ENCODE results near the gene NCDN.
A peak's percentile ranks its signal among the peaks of the same experiment; 100 is the strongest.

The NCDN gene, protein sequence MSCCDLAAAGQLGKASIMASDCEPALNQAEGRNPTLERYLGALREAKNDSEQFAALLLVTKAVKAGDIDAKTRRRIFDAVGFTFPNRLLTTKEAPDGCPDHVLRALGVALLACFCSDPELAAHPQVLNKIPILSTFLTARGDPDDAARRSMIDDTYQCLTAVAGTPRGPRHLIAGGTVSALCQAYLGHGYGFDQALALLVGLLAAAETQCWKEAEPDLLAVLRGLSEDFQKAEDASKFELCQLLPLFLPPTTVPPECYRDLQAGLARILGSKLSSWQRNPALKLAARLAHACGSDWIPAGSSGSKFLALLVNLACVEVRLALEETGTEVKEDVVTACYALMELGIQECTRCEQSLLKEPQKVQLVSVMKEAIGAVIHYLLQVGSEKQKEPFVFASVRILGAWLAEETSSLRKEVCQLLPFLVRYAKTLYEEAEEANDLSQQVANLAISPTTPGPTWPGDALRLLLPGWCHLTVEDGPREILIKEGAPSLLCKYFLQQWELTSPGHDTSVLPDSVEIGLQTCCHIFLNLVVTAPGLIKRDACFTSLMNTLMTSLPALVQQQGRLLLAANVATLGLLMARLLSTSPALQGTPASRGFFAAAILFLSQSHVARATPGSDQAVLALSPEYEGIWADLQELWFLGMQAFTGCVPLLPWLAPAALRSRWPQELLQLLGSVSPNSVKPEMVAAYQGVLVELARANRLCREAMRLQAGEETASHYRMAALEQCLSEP

DNA sequence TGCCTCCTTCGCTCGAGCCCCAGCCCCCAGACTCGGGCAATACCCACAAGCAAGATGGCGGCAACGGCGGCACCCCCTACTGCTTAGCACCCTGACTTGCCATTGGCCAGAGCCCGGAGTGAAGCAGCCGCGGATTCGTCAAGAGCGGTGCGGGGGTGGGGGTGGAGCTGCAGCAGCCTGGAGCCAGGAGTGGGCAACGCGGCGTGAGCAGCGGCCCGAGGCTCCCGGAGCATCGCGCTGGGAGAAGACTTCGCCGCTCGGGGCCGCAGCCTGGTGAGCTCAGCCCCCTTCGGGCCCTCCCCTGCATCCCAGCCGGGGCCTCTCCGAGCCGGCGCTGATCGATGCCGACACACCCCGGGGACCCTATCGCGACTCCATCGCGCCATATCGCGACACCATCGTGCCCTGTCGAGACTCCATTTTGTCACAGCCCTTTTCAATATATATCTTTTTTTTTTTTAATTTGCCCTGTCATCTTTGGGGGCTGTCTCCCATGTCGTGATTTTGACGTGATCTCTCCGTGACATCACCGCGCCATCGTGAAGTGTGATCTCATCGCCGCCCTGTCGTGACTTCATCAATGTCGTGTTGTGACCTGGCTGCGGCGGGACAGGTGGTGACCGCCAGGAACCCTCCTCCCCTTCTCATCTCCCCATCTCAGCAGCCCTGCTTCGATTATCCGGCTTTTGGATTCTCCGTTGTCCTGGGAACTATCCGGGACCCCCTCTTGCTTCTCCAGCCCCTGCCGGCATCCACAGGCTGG lies at the start of gene NCDN:
TSS of gene NCDN (plus strand) at position 189 of the 763 bp plus-strand sequence. CDS start at position 581, 392 bp downstream.
- DNase-seq (ENCODE audit: low read depth in 1 of 2, low spot score in 1 of 2), result peak; percentile 95 to 96

DNA sequence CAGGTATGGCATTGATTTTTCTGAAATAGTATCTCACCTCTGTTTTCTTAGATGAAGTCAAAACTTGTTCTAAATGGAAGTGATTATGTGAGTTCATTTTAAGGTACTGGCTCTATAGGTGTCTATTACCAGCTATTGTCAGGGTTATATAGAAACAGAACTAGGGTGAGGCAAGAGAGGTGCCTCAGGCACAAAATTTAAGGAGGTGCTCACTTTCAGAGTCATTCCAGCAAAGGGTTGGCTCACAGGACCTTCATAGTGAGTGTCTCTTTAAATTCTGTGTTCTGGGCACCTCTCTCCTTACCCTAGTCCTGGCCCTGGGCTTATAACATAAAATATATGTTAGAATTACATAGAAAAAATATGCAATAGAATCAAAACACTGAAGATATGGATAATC lies 49.7 kb upstream of the NCDN start:
- DNase-seq (ENCODE audit: low read depth in 1 of 2, low spot score in 1 of 2), result no peak

DNA sequence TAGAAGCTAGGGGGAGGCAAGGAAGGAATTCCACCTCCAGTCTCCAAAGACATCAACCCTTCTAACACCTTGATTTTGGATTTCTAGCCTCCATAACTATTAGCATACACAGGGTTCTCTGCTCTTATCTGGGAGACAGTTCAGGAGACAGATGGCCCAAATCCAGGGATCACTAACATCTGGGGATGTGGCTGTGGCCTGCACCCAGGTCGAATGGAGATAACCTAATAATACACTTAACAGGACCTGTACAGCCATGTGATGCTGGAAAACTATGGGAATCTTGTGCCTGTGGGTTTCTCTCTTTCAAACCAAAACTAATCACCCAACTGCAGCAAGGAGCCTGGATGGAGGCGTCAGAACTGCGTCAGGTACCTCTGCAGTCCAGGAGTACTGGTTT lies 48.0 kb upstream of the NCDN start:
- DNase-seq (ENCODE audit: low read depth in 1 of 2, low spot score in 1 of 2), result no peak

DNA sequence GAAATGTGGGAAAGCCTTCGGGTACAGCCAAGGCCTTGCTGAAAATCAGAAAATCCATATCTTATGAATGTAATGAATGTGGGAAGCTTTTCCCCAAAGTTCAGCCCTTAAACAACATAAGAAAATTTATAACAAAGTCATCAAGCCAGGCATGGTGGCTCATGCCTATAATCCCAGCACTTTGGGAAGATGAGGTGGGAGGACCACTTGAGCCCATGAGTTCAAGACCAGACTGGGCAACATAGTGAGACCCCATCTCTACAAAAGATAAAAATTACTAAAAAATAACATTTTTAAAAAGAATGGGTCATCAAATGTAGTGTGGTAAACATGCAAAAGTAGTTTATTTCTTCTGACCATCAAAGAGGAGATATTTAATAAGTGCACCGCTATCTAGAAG lies 46.3 kb upstream of the NCDN start:
- DNase-seq (ENCODE audit: low read depth in 1 of 2, low spot score in 1 of 2), result no peak

DNA sequence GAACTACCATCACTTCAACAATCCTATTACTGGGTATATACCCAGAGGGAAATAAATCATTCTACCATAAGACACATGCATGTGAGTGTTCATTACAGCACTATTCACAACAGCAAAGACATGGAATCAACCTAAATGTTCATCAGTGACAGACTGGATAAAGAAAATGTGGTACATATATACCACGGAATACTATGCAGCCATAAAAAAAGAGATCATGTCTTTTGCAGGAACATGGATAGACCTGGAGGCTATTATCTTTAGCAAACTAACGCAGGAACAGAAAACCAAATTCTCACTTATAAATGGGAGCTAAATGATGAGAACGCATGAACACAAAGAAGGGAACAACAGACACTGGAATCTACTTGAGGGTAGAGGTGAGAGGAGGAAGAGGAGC lies 39.4 kb upstream of the NCDN start:
- DNase-seq (ENCODE audit: low read depth in 1 of 2, low spot score in 1 of 2), result no peak

DNA sequence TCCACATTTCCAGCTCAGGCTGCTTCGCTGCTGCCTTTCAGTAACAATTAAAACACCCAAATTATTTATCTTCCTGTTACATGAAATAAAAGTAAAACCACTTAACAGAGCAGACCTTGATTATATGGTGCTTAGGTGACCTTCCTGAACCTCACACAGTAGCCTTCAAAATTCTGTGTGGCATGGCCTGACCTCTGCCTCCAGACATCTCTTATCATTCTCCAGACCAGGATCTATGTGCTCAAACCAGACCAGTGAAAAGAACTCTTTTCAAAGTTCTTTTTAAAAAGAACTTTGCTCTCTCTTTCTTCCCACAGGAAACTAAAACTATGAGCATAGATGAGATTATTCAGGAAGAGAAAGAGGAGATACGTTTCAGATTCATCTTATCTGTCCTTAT lies 38.2 kb upstream of the NCDN start:
- no peak for DNase-seq (ENCODE audit: low read depth in 1 of 2, low spot score in 1 of 2)

DNA sequence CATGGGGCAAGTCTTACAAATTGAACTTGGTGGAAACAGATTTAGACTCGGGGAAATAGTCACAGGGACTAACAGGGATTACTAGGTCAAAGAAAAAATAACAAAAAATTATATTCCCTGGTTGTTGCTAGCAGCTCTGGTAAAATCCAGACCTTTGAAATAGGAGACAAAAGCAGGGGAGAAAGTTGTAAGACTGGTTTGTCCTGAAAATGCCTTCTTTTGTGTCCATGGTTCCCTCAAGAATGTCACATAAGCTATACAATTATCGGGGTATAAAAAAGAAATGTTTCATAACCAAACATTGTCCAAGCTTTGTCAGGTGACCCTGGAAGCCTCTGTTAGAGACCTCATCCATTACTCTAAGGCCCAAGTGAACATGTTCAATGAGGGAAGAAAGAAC lies 33.5 kb upstream of the NCDN start:
- DNase-seq (ENCODE audit: low read depth in 1 of 2, low spot score in 1 of 2), result no peak

DNA sequence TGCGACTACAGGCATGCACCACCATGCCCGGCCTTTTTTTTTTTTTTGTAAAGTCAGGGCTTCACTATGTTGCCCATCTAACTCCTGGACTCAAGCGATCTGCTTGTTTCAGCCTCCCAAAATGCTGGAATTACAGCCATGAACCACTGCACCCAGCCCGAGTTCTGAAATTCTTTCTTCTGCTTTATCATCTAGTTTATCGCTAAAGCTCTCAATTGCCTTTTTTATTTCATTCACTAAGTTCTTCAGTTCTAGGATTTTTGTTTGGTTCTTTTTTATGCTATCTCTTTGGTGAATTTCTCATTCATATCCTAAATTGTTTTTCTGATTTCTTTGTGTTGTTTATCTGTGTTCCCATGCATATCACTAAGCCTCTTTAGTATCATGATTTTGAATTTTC lies 27.4 kb upstream of the NCDN start:
- no peak for DNase-seq (ENCODE audit: low read depth in 1 of 2, low spot score in 1 of 2)

DNA sequence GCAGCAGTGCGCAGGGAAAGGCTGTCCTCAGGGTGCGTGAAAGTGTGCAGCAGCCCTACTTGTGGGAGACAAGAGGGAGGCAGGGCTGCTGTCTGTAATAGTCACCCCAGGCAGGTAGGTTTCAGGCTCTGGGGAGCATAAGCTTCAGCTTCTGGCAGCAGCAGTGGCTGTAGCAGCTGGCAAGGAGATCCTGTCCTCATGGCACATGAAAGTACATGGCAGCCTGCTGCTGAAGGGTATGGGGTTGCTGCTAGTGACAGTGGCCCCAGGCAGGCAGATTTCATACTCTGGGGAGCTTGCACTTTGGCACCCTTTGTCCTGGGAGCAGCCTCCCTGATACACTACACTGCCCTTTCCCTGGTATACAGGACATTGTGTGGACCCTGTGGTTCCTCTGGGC lies 26.7 kb upstream of the NCDN start:
- no peak for DNase-seq (ENCODE audit: low read depth in 1 of 2, low spot score in 1 of 2)

DNA sequence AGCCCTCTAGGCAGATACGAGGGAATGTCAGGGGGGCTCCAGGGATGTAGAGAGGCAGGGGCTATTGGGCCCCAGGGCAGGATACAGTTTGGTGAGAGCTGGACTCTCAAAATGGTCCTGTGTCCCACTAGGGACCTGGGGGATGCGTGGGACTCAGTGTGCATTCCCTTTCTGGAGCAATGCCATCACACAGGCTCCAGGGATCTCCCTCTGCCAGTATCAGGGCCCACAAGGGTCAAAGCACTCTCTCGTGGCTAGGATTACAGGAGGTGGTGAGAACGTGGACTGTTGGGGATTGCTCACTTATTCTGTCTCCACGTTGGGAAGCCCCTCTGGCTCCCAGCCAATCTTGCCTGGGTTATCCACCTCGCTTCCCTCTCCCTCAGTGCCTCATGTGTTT lies 26.2 kb upstream of the NCDN start:
- DNase-seq (ENCODE audit: low read depth in 1 of 2, low spot score in 1 of 2), result no peak

DNA sequence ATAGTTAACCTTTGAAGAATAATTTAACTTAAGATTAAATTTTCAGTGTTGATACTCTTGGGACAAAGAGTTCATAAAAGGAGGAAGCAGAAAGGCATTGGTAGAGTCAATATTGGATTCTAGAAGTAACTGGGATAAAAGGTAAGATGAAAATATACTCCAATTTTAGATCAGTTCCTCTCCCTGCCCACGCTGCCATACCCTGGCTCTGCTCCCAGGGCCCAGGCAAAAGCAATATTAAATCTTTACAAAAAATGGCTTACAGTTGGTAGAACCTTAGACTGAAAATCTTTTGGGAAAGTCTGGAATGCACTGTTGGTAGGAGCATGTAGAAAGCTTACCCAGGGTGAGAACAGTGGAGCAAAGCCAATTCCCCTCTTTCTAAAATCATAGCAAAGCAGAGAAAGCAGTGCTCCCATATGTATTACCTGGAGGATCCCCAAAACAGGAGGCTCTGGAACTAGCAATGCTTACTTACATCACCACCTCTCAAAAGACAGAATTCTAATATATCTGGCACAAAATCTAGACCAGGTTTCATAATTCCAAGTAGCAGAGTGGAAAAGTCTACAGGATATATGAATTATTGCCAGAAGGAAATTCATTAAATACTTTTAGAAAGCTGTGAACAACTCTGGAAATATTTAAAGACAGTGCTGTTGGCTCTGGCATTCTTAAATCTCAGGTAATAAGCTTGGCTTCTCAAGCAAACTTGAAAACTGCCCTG lies 24.9 kb upstream of the NCDN start:
- DNase-seq (ENCODE audit: low read depth in 1 of 2, low spot score in 1 of 2), result no peak

DNA sequence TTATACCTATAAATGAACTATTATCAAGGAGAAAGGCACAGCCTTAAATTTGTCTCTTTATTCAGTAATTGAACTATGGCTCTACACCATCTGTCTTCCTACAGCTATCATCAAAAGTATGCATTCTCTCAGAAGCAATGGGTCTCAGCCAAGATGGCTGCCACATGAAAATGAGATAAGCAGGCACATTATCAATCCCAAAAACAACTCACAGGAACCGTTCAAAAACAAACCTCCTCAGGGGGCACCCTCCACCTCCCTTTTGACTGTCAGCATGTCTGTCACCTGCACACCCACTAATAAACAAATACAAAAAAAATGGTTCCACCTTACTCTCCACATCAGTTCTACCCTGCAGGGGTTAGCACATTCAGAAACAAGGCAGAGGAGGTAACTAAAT lies 24.0 kb upstream of the NCDN start:
- DNase-seq (ENCODE audit: low read depth in 1 of 2, low spot score in 1 of 2), result no peak

DNA sequence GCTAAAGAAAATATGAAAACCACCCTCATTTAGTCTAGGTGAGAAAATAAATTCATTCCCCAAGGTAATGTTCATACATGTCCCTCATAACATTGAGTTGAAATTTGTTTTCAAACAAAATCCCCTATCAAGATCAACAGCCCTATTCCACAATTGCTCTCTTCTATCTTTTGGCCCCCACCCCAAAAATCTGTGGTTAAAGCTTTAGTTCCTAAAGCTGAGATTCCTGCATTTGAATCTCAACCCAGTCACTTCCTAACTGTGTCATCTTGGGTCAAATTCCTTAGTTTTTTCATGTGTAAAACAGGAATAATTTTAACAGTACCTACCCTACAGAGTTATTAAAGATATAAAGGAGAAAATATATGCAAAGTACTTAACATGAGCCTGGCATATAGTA lies 22.4 kb upstream of the NCDN start:
- DNase-seq (ENCODE audit: low read depth in 1 of 2, low spot score in 1 of 2), result no peak

DNA sequence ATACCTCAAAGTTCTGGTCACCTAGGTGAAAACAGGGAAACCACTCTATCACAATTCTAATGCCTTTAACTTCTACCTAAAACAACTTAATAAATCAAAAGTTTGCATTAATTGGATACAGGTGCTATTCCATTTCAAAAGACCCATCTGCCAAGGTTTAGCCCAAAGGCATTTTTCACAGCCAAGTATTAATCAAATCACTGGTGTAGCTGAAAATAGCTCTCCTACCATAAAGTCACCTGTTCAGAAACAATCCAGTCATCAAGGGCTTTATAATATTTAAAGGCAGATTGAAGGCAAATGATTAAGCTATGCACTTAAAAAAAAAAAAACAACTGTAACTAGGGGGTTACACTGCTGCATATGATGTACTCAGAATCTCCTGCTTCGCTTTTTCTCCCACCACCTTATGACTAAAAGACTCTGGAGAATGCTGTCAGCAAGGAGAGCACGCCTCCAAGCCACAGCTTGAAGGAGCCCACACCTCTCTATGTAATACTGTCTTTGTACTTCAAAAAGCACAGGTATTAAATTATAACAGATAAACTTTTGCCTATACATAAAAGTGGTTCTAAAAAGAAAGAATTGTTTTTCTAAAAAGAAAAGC lies 20.9 kb upstream of the NCDN start:
- DNase-seq (ENCODE audit: low read depth in 1 of 2, low spot score in 1 of 2), result no peak

DNA sequence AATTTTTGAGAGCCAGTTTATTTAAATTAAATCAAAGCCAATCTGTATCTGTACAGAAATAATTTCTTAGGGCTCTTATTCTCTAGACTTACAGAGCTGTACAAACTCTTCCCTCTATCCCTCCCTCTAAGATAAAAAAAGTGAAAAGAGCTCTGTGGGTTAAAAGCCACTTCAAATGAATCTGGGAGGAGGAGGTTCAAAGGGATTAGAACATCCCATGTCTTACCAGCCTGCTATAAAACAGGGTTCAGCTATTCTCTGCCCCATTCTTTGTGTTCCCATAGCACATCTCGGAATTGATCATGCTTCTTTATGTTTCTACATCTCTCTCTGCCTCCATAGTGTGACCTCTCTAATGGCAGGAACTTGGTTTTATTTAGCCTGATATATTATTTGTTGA lies 19.8 kb upstream of the NCDN start:
- no peak for DNase-seq (ENCODE audit: low read depth in 1 of 2, low spot score in 1 of 2)

DNA sequence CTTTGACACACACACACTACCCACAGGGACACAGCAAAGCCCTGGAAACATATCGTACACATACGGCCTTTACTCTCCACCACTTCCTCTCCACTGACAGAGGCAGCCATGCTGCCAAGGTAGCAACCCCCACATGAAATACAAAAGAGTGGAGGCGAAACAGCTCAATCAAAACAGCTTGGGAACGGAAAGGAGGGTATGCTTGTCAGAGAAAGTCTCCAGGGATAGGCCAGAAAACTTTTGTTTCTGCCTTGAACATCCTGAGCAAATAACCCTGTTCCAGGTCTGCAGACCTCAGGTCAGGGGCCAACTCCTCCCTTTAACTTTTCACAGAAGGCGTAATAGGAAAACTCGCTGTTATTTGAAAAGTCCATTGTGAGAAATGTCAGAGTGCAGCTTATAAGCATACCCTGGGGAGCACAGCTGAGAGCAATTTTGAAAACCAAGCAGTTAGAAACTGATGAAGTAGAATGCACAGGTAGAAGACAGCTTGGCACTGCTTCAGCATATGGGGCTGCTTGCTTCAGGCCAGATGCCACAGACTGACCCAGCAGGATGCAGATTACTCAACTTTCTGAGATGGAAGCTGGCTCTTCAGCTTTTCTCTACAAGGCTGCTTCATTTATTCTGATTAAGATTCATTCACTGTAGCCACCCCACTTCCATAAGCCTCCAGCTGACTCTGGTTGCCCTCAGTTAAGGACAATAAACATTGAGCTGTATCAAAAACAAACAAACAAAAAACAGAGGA lies 18.4 kb upstream of the NCDN start:
- no peak for DNase-seq (ENCODE audit: low read depth in 1 of 2, low spot score in 1 of 2)

DNA sequence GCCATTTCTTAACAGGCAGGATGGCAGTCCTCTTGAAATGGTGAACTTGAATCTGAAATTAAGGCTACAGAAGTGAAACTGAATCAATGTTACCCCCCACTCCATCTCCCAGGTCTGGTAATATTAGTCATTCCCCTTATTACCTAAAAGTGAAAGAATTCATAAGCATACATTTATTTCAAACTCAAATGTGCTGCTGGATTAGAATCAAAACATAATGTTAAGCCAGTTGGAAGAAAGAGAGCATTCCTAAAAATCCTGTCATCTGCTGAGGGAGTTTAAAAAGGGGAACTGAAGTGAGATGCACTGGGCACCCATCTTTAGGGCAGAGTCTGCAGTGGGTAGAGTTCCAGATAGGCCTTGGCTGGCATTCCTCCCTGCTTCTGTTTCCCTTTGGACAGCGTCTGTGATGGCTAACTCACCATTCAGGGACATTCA lies 17.8 kb upstream of the NCDN start:
- no peak for DNase-seq (ENCODE audit: low read depth in 1 of 2, low spot score in 1 of 2)

DNA sequence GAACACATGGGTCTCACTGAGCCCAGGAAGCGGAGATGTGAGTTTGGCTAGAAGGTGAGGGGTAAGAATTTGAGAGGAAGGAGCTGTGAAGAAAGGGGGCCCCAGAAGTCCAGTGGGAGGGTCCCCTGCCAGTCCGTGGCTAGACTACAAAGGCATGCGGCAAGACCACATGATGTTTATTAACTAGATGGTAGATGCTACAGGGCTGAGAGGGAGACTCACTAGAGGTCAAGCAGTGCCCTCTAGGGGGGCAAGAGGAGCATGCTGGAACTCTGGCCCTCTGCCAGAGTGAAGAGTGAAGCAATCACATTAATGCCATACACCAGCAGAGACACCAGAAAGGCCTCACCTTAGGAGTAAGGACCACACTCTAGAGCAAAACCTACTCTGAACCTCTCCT lies 12.6 kb upstream of the NCDN start:
- DNase-seq (ENCODE audit: low read depth in 1 of 2, low spot score in 1 of 2), result no peak

DNA sequence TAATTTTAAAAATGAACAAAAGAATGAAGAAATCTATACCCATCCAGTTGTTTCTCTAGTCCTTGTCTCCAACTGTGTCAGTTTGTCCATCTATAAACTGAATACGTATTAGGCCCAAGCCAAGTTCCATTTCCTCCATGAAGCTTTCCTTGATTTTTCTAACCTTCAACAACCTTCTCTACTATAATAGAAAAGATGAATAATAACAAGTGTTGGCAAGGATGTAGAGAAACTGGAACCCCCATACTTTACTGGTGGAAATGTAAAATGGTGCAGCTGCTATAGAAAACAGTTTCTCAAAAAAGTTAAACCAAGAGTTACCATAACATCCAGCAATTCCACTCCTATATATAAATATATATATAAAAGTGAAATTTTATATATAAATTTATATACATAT lies 11.0 kb upstream of the NCDN start:
- DNase-seq (ENCODE audit: low read depth in 1 of 2, low spot score in 1 of 2), result no peak

DNA sequence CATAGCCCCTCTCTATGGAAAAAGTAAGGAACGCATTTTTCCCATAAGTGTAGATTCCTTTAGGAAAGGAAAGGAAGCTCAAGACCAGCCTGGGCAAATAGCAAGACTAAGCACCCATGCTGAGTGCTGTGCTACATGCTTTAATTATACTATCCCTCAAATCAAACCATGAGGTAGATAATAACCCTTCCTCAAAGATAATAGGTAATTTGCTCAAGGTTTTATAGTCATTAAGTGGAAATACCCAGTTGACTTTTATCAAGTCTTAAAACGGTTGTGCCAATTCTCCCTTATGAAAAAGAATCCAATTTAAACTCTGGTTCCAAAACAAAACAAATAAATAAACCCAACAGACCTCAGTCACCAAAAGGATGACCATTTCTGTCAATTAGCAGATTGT lies 3.7 kb upstream of the NCDN start:
- no peak for DNase-seq (ENCODE audit: low read depth in 1 of 2, low spot score in 1 of 2)
